Lower leg skin (tissue), 3 donors: ENCODE results near the gene PPP1CC.

Source experiments
- POLR2A ChIP-seq, 2 donors: fragments of 450-650 bp; IDR thresholded peaks; one replicate each; pipeline ENCODE4 v1.6.1; 2016 to 2017; ENCODE audit warnings: antibody characterized with exemption in 2 of 2, mild to moderate bottlenecking in 1 of 2, moderate library complexity in 1 of 2
- TF ChIP-seq, protein P1 (sequence below), 3 donors: fragments of 450-650 bp; IDR thresholded peaks; one replicate each; pipeline ENCODE4 v1.5.1; 2016; ENCODE audit warnings: antibody characterized with exemption in 3 of 3, mild to moderate bottlenecking in 3 of 3, moderate library complexity in 2 of 3

DNA sequence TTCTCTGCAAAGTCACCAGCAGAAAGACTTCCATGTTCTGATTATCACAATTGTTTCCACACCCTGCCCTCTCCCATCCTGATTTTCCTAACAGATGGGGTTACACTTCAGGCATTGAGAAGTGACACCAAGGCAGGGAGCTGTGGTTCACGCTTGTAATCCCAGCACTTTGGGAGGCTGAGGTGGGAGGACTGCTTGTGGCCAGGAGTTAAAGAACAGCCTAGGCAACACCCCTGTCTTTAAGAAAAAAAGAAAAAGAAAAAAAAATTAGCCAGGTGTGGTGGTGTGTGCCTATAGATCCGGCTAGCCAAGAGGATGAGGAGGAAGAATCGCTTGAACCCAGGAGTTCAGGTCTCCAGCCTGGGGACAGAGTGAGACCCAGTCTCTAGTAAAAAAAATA, 5.2 kb downstream of the PPP1CC start:
- TF ChIP-seq, protein P1, sequence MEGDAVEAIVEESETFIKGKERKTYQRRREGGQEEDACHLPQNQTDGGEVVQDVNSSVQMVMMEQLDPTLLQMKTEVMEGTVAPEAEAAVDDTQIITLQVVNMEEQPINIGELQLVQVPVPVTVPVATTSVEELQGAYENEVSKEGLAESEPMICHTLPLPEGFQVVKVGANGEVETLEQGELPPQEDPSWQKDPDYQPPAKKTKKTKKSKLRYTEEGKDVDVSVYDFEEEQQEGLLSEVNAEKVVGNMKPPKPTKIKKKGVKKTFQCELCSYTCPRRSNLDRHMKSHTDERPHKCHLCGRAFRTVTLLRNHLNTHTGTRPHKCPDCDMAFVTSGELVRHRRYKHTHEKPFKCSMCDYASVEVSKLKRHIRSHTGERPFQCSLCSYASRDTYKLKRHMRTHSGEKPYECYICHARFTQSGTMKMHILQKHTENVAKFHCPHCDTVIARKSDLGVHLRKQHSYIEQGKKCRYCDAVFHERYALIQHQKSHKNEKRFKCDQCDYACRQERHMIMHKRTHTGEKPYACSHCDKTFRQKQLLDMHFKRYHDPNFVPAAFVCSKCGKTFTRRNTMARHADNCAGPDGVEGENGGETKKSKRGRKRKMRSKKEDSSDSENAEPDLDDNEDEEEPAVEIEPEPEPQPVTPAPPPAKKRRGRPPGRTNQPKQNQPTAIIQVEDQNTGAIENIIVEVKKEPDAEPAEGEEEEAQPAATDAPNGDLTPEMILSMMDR (IDR thresholded peaks at IDR 0.05), result no peak
- TF ChIP-seq POLR2A (IDR thresholded peaks at IDR 0.05), result no peak
